GM19468 (cell line): Measurements from ENCODE around the gene HJURP.

ENCODE experiments used
- ATAC-seq: cut with Tn5 transposase; IDR thresholded peaks from one replicate; pipeline ENCODE4 v1.9.1; 2021; ENCODE audit warnings: mild to moderate bottlenecking, moderate library complexity, moderate number of reproducible peaks; ENCODE audit not compliant: unreplicated experiment; ENCODE audit errors: extremely low read depth

HJURP gene

GRCh38 chr2:233798335-233799086 lies 55.8 kb downstream of the HJURP start:
- ATAC-seq: no peak

- ATAC-seq: no peak
These were observed 58.1 kb downstream of the HJURP start for GRCh38 chr2:233796254-233796653.

GRCh38 chr2:233795735-233796171 lies 58.6 kb downstream of the HJURP start:
- ATAC-seq: no peak

- no peak for ATAC-seq
These were observed 60.1 kb downstream of the HJURP start for GRCh38 chr2:233794128-233794658.

GRCh38 chr2:233793465-233794127 lies 60.7 kb downstream of the HJURP start:
- ATAC-seq: no peak

GRCh38 chr2:233792720-233793119 lies 61.6 kb downstream of the HJURP start:
- ATAC-seq: no peak

GRCh38 chr2:233791883-233792329 lies 62.4 kb downstream of the HJURP start:
- no peak for ATAC-seq

GRCh38 chr2:233791151-233791882 lies 63.0 kb downstream of the HJURP start:
- no peak for ATAC-seq

GRCh38 chr2:233789554-233789953 lies 64.8 kb downstream of the HJURP start:
- no peak for ATAC-seq
